HEK293T (cell line): Measurements from ENCODE around the gene SUSD4.

Source experiments
- CTBP1 ChIP-seq: fragments of 450-650 bp; IDR thresholded peaks from 2 replicates; pipeline ENCODE4 v1.6.1; 2016; ENCODE audit warnings: borderline replicate concordance
- FOXM1 ChIP-seq: fragments of 450-650 bp; IDR thresholded peaks from 2 replicates; pipeline ENCODE4 v1.6.1; 2017; ENCODE audit warnings: mild to moderate bottlenecking, borderline replicate concordance
- LEF1 ChIP-seq: fragments of 450-650 bp; IDR thresholded peaks from 2 replicates; pipeline ENCODE4 v1.6.1; 2017; ENCODE audit warnings: mild to moderate bottlenecking, borderline replicate concordance
- NFRKB ChIP-seq: fragments of 450-650 bp; IDR thresholded peaks from 2 replicates; pipeline ENCODE4 v1.6.1; 2016; ENCODE audit warnings: mild to moderate bottlenecking, moderate library complexity
- PKNOX1 ChIP-seq: fragments of 450-650 bp; IDR thresholded peaks from 2 replicates; pipeline ENCODE4 v1.6.1; 2016
- SUZ12 ChIP-seq: fragments of 450-650 bp; IDR thresholded peaks from 2 replicates; pipeline ENCODE4 v1.6.1; 2016; ENCODE audit warnings: mild to moderate bottlenecking

GRCh38 chr1:223411309-223411708 is 47.3 kb upstream of the SUSD4 start:
- TF ChIP-seq PKNOX1: no peak
- no peak for TF ChIP-seq FOXM1
- TF ChIP-seq SUZ12: no peak
- TF ChIP-seq LEF1: no peak
- TF ChIP-seq CTBP1: no peak
- TF ChIP-seq NFRKB: no peak
